PC-3 (cell line): ENCODE results near the gene LIG3. TPM values are rescaled to one million over a fixed set of nuclear protein-coding genes. Genes with fewer than 3 reads are reported as not detected.

Experiments
- ATAC-seq: fragments of 200-7000 bp; cut with Tn5 transposase; 2 replicates; pipeline ENCODE4 v1.9.1; 2020; ENCODE audit warnings: mild to moderate bottlenecking, moderate library complexity
- BruUV-seq: library from RNA; stranded (reverse); fragments of 400-500 nt; replicated peaks from 2 replicates; lab custom pipeline; 2021; lab: Mats Ljungman, UMichigan
- CTCF ChIA-PET: fragments of 300-600 bp; sonication (Branson Sonifier 250); formaldehyde crosslinking; loops from one replicate; lab custom pipeline; 2022; ENCODE audit warnings: antibody characterized with exemption; lab: Charles Lee
- POLR2A ChIA-PET: fragments of 300-600 bp; sonication (Branson Sonifier 250); formaldehyde crosslinking; loops from one replicate; lab custom pipeline; 2022; ENCODE audit warnings: antibody characterized with exemption; ENCODE audit not compliant: unreplicated experiment; lab: Charles Lee
- DNase-seq: peaks from one replicate; pipeline ENCODE4 v3.0.0-alpha.2; 2015
- H2AFZ ChIP-seq: fragments of 300-600 bp; sonication (generic); 2 replicates; pipeline ENCODE4 v1.6.0; 2016; ENCODE audit warnings: antibody characterized with exemption, low read length
- H3F3A ChIP-seq: fragments of 300-600 bp; sonication (generic); one replicate; pipeline ENCODE4 v1.6.0; 2017; ENCODE audit warnings: antibody characterized with exemption, low read length, control low read depth, mild to moderate bottlenecking; ENCODE audit not compliant: unreplicated experiment
- H3K27ac ChIP-seq: fragments of 300-600 bp; sonication (generic); 2 replicates; pipeline ENCODE4 v1.5.1; 2016; ENCODE audit warnings: mild to moderate bottlenecking, low read length
- H3K27me3 ChIP-seq: fragments of 300-600 bp; sonication (generic); 2 replicates; pipeline ENCODE4 v1.6.1; 2016; ENCODE audit warnings: low read length, mixed read lengths
- H3K36me3 ChIP-seq: fragments of 300-600 bp; sonication (generic); 2 replicates; pipeline ENCODE4 v1.6.1; 2016; ENCODE audit warnings: low read depth, mixed run types, low read length, mixed read lengths
- H3K4me1 ChIP-seq: fragments of 300-600 bp; sonication (generic); 2 replicates; pipeline ENCODE4 v1.5.1; 2016; ENCODE audit warnings: low read length; ENCODE audit not compliant: insufficient read depth
- H3K4me2 ChIP-seq: fragments of 300-600 bp; sonication (generic); 2 replicates; pipeline ENCODE4 v1.6.0; 2016; ENCODE audit warnings: low read length
- H3K4me3 ChIP-seq: fragments of 300-600 bp; sonication (generic); 2 replicates; pipeline ENCODE4 v1.5.1; 2016; ENCODE audit warnings: mild to moderate bottlenecking, low read length, mixed read lengths
- H3K79me2 ChIP-seq: fragments of 300-600 bp; sonication (generic); 2 replicates; pipeline ENCODE4 v1.6.1; 2017; ENCODE audit warnings: low read length, mixed read lengths
- H3K9ac ChIP-seq: fragments of 300-600 bp; sonication (generic); 2 replicates; pipeline ENCODE4 v1.6.0; 2016; ENCODE audit warnings: mild to moderate bottlenecking, low read length
- H3K9me2 ChIP-seq: fragments of 300-600 bp; sonication (generic); replicated peaks from 2 replicates; pipeline ENCODE4 v1.6.1; 2016; ENCODE audit warnings: mixed run types, low read length, mixed read lengths
- H3K9me3 ChIP-seq: fragments of 300-600 bp; sonication (generic); 2 replicates; pipeline ENCODE4 v1.6.1; 2016; ENCODE audit warnings: low read length, mixed read lengths
- H4K20me1 ChIP-seq: fragments of 300-600 bp; sonication (generic); 2 replicates; pipeline ENCODE4 v1.6.1; 2016; ENCODE audit warnings: low read length, mixed read lengths
- EZH2 ChIP-seq: fragments of 300-600 bp; sonication (generic); IDR thresholded peaks from one replicate; pipeline ENCODE4 v1.6.1; 2017; ENCODE audit warnings: antibody characterized with exemption, mild to moderate bottlenecking, low read length; ENCODE audit not compliant: unreplicated experiment
- EZH2phosphoT487 ChIP-seq: fragments of 300-600 bp; sonication (generic); IDR thresholded peaks from 2 replicates; pipeline ENCODE4 v1.6.1; 2018; ENCODE audit warnings: mild to moderate bottlenecking, antibody characterized with exemption, low read length, borderline replicate concordance
- intact Hi-C: fragments of 100-400 bp; cut with micrococcal nuclease; formaldehyde crosslinking; loops from 2 replicates; pipeline ENCODE4 v1.9.0; 2023
- total RNA-seq: library from RNA; depleted of rRNA; stranded (reverse); fragments of >200 nt; gene quantifications from 2 replicates; pipeline ENCODE4 v1.2.3, GENCODE V29; 2014
- TF ChIP-seq, protein P1 (sequence below): fragments of 300-600 bp; sonication (generic); conservative IDR thresholded peaks from 2 replicates; pipeline ENCODE4 v1.5.1; 2017; ENCODE audit warnings: antibody characterized with exemption, low read depth, mild to moderate bottlenecking, low read length

Gene LIG3
- total RNA-seq, 1 experiment from 2014 or later, result 43.2 TPM

DNA sequence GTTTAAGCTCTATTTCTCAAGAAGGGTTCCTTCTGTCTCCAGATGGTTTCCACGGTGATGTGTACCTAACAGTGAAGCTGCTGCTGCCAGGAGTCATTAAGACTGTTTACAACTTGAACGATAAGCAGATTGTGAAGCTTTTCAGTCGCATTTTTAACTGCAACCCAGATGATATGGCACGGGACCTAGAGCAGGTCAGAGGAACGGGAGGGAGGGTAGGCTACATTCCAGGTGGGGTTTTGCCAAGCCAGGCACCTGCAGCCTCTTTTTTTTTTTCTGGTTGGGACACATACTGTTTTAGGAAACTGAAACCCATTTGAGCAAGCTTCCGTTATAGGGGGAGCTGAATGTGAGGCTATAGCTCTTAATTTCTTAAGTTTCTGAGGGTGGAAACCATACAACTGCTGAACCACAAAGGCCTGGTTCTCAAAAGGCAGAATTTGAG is 10.6 kb downstream of the LIG3 start:
- Histone ChIP-seq H3K79me2 (no peaks in the 10 kb centered on the region), H3K4me1 (peaks cover 8% of the 10 kb centered on the region), H3K9ac (no peak overlapping the region), H2AFZ (no peak overlapping the region), H3K27ac (no peak overlapping the region), H3K4me3 (no peak overlapping the region), H3F3A (no peaks in the 10 kb centered on the region), H3K9me3 (no peaks in the 10 kb centered on the region), H3K27me3 (no peaks in the 10 kb centered on the region), H3K4me2 (no peak overlapping the region), H4K20me1 (no peaks in the 10 kb centered on the region), H3K36me3 (peaks cover 3% of the 10 kb centered on the region), H3K9me2 (no peaks in the 10 kb centered on the region)
- POLR2A ChIA-PET, result no interaction called here
- no peak for ATAC-seq
- BruUV-seq, result no TSS peak
- TF ChIP-seq EZH2phosphoT487 (no peak), EZH2 (no peak)
- TF ChIP-seq, protein P1, sequence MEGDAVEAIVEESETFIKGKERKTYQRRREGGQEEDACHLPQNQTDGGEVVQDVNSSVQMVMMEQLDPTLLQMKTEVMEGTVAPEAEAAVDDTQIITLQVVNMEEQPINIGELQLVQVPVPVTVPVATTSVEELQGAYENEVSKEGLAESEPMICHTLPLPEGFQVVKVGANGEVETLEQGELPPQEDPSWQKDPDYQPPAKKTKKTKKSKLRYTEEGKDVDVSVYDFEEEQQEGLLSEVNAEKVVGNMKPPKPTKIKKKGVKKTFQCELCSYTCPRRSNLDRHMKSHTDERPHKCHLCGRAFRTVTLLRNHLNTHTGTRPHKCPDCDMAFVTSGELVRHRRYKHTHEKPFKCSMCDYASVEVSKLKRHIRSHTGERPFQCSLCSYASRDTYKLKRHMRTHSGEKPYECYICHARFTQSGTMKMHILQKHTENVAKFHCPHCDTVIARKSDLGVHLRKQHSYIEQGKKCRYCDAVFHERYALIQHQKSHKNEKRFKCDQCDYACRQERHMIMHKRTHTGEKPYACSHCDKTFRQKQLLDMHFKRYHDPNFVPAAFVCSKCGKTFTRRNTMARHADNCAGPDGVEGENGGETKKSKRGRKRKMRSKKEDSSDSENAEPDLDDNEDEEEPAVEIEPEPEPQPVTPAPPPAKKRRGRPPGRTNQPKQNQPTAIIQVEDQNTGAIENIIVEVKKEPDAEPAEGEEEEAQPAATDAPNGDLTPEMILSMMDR, result no peak
- CTCF ChIA-PET, result no interaction called here
- intact Hi-C loops, result no loop called here
- DNase-seq, result no peak

DNA sequence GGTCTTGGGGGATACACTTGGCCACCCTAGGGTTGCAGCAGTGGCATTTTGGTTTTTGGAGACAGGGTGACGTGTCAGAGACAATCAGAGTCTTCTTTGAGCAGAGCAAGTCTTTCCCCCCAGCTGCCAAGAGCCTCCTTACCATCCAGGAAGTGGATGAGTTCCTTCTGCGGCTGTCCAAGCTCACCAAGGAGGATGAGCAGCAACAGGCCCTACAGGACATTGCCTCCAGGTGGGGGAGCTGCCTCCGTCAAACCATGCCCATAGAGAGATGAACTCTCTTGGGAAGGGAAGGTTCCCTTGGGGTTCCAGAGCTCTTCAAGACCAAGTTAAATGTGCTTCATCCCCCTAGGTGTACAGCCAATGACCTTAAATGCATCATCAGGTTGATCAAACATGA is 11.3 kb downstream of the LIG3 start:
- H2AFZ ChIP-seq, result no peak overlapping the region
- no peaks in the 10 kb centered on the region for H3K9me2 ChIP-seq
- ATAC-seq (no peak), DNase-seq (no peak)
- TF ChIP-seq EZH2phosphoT487 (no peak), EZH2 (no peak)
- TF ChIP-seq, protein P1, result no peak
- no TSS peak for BruUV-seq
- peaks cover 8% of the 10 kb centered on the region for H3K4me1 ChIP-seq
- H3K27ac ChIP-seq, result no peak overlapping the region
- H3K9ac ChIP-seq, result no peak overlapping the region
- H3F3A ChIP-seq, result no peaks in the 10 kb centered on the region
- no peak overlapping the region for H3K4me3 ChIP-seq
- no peaks in the 10 kb centered on the region for H3K79me2 ChIP-seq
- H3K4me2 ChIP-seq, result no peak overlapping the region
- POLR2A ChIA-PET, result no interaction called here
- no peaks in the 10 kb centered on the region for H3K9me3 ChIP-seq
- H3K36me3 ChIP-seq, result peaks cover 3% of the 10 kb centered on the region
- CTCF ChIA-PET, result no interaction called here
- intact Hi-C loops, result no loop called here
- no peaks in the 10 kb centered on the region for H3K27me3 ChIP-seq
- no peaks in the 10 kb centered on the region for H4K20me1 ChIP-seq

DNA sequence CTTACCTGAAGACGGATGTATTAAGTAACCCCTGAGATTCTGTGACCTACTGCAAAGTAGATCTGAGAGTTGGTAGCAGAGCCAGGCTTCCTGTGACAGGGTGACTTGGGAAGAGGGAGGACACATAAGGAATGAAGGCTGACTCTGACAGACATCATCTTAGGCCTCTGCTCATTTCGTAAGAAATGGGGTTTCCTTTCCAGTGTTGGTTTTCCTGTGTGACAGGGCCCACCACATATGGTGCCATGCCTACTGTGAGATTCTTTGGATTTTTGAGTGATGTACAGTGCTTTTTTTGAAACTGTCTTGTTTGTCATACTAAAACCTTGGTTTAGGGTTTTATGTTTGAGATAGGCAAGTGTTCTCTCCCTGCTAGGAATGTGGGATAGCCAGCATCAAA is 12.7 kb downstream of the LIG3 start:
- DNase-seq (no peak), ATAC-seq (no peak)
- CTCF ChIA-PET, result no interaction called here
- Histone ChIP-seq H4K20me1 (no peaks in the 10 kb centered on the region), H3K79me2 (no peaks in the 10 kb centered on the region), H3K4me2 (no peak overlapping the region), H3K4me3 (no peak overlapping the region), H3K36me3 (peaks cover 8% of the 10 kb centered on the region), H3K9me2 (no peaks in the 10 kb centered on the region), H3K27me3 (no peaks in the 10 kb centered on the region), H3K27ac (no peak overlapping the region), H3K9me3 (no peaks in the 10 kb centered on the region), H3F3A (no peaks in the 10 kb centered on the region), H3K9ac (no peak overlapping the region), H2AFZ (no peak overlapping the region), H3K4me1 (no peaks in the 10 kb centered on the region)
- no TSS peak for BruUV-seq
- intact Hi-C loops, result no loop called here
- TF ChIP-seq, protein P1, result no peak
- POLR2A ChIA-PET, result no interaction called here
